Suprapubic skin (tissue), 4 donors: ENCODE data around the gene RXRA. TPM values are rescaled to one million over a fixed set of nuclear protein-coding genes. Genes with fewer than 3 reads are reported as not detected.
A peak's percentile ranks its signal among the peaks of the same experiment; 100 is the strongest.

ENCODE experiments used
- DNase-seq, 2 donors: peaks; one replicate each; pipeline ENCODE4 v3.0.0-alpha.2; 2019; ENCODE audit warnings: low spot score in 2 of 2
- H3K27ac ChIP-seq: fragments of 200-600 bp; sonication (generic); one replicate; pipeline ENCODE4 v1.5.1; 2019
- H3K27me3 ChIP-seq: fragments of 200-600 bp; sonication (generic); one replicate; pipeline ENCODE4 v1.5.1; 2019
- H3K36me3 ChIP-seq: fragments of 200-600 bp; sonication (generic); one replicate; pipeline ENCODE4 v1.5.1; 2019
- H3K4me1 ChIP-seq: fragments of 200-600 bp; sonication (generic); one replicate; pipeline ENCODE4 v1.5.1; 2019
- H3K4me3 ChIP-seq: fragments of 200-600 bp; sonication (generic); one replicate; pipeline ENCODE4 v1.5.1; 2019; ENCODE audit warnings: mild to moderate bottlenecking
- H3K9me3 ChIP-seq: fragments of 200-600 bp; sonication (generic); one replicate; pipeline ENCODE4 v1.5.1; 2019
- EP300 ChIP-seq: sonication (generic); formaldehyde crosslinking; IDR thresholded peaks from one replicate; pipeline ENCODE4 v1.6.1; 2017; ENCODE audit warnings: antibody characterized with exemption
- POLR2A ChIP-seq, 2 donors: fragments of 450-650 bp; IDR thresholded peaks; one replicate each; pipeline ENCODE4 v1.6.1; 2017; ENCODE audit warnings: antibody characterized with exemption in 2 of 2, mild to moderate bottlenecking in 2 of 2, moderate library complexity in 2 of 2
- POLR2AphosphoS5 ChIP-seq, 3 donors: sonication (generic); formaldehyde crosslinking; IDR thresholded peaks; one replicate each; pipeline ENCODE4 v1.6.1; 2017; ENCODE audit warnings: antibody characterized with exemption in 3 of 3
- WGBS: methylation state at CpG from one replicate; pipeline ENCODE4 v1.1.5; 2018; 5-methylcytosine and 5-hydroxymethylcytosine counted together
- total RNA-seq, 4 donors: library from RNA; depleted of rRNA; stranded (reverse); fragments of >200 nt; gene quantifications; one replicate each; pipeline ENCODE4 v1.1.0, GENCODE V29; 2016
- TF ChIP-seq, protein P1 (sequence below), 2 donors: fragments of 200-600 bp in 1 of 2; fragments of 450-650 bp in 1 of 2; sonication (generic) in 1 of 2; IDR thresholded peaks; one replicate each; pipeline ENCODE4 v1.5.1; 2016 to 2019; ENCODE audit warnings: antibody characterized with exemption in 2 of 2, mild to moderate bottlenecking in 1 of 2, moderate library complexity in 1 of 2

RXRA gene
- total RNA-seq, 4 donors from 2014 or later = 165 to 240 (median 185) TPM

DNA sequence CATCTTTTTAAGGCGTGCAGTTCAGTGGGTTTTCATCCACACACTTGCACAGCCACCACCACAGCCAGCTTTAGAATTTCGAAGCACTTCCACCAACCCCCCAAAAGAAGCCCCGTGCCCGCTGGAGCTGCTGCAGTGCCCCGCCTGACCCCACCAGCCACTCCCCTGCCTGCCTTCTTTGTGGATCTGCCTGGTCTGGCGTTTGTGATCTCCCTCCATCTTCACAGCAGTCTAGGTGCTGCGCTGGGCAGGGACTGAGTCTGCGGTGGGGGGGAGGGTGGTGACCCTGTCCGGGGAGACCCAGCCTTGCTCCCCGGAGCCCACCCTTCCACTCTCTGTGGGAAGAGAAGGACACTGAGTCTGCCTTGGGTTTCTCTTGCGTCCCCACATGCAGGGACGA lies 40.8 kb downstream of the RXRA start:
- 62% methylated on average over 12 of the region's 12 CpGs for WGBS
- Histone ChIP-seq H3K36me3 (no peaks in the 10 kb centered on the region), H3K4me1 (peaks cover 96% of the 10 kb centered on the region), H3K9me3 (no peaks in the 10 kb centered on the region), H3K4me3 (peak overlapping the region; percentile 28), H3K27me3 (no peaks in the 10 kb centered on the region), H3K27ac (peak overlapping the region; percentile 92)
- TF ChIP-seq POLR2A (IDR thresholded peaks at IDR 0.05) = no peak
- TF ChIP-seq, protein P1, sequence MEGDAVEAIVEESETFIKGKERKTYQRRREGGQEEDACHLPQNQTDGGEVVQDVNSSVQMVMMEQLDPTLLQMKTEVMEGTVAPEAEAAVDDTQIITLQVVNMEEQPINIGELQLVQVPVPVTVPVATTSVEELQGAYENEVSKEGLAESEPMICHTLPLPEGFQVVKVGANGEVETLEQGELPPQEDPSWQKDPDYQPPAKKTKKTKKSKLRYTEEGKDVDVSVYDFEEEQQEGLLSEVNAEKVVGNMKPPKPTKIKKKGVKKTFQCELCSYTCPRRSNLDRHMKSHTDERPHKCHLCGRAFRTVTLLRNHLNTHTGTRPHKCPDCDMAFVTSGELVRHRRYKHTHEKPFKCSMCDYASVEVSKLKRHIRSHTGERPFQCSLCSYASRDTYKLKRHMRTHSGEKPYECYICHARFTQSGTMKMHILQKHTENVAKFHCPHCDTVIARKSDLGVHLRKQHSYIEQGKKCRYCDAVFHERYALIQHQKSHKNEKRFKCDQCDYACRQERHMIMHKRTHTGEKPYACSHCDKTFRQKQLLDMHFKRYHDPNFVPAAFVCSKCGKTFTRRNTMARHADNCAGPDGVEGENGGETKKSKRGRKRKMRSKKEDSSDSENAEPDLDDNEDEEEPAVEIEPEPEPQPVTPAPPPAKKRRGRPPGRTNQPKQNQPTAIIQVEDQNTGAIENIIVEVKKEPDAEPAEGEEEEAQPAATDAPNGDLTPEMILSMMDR (IDR thresholded peaks at IDR 0.05) = no peak
- TF ChIP-seq EP300 = no peak
- TF ChIP-seq POLR2AphosphoS5 (IDR thresholded peaks at IDR 0.05) = no peak
- no peak for DNase-seq

DNA sequence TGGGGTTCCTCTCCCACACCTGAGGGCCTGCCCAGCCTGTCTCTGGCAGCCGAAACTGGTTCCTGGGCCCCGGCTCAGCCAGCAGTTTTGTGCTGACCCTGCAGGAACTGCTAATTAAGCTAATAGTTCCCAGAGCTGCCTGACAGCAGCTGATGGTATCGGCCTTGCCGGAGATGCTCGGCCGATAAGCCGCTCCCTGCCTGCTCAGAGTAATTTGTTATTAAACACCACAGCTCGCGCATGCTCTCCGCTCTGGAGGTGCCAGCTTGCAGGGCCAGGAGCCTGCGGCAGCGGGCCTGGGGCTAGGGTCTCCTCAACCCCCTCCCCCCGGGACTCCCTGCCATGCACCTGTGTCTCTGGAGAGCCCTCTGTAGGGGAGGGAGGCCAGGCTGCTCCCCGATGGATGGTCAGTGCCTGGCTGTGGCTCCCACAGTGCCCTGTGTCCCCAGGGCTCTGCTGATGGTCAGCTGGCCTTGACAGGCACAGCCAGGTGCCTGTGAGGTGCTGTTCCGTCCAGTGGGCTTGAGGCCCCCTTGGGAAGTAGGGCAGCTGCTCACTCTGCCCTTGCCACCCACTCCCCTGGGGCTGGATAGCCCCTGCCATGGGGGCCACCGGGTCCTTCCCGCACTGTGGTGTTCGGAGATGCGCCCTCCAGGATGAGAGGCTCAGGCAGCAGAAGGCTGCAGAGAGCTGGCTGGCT lies 41.7 kb downstream of the RXRA start:
- no peaks in the 10 kb centered on the region for H3K9me3 ChIP-seq
- DNase-seq = no peak
- TF ChIP-seq, protein P1 (IDR thresholded peaks at IDR 0.05) = no peak
- TF ChIP-seq EP300 (no peak), POLR2A (IDR thresholded peaks at IDR 0.05) (no peak), POLR2AphosphoS5 (IDR thresholded peaks at IDR 0.05) (no peak)
- peak overlapping the region; percentile 26 for H3K4me3 ChIP-seq
- H3K27ac ChIP-seq = peak overlapping the region; percentile 92
- peaks cover 96% of the 10 kb centered on the region for H3K4me1 ChIP-seq
- H3K27me3 ChIP-seq = no peaks in the 10 kb centered on the region
- no peaks in the 10 kb centered on the region for H3K36me3 ChIP-seq
- 40% methylated on average over 2 of the region's 19 CpGs for WGBS

DNA sequence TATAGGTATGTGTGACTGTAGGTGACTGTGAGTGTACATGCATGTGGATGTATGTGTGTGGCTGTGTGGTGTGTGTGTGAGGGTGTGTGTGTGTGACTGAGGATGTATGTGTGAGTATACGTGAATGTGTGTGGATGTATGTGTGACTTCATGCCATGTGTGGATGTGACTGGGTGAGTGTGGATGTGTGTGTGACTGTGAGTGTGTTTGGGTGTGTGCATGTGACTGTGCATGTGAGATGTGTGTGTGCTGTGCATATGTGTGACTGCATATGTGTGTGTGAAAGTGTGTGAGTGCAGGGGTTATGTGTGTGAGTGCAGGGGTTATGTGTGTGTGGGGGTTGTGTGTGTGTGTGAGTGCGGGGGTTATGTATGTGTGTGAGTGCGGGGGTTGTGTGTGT lies 42.3 kb downstream of the RXRA start:
- Histone ChIP-seq H3K4me3 (no peak overlapping the region), H3K36me3 (no peaks in the 10 kb centered on the region), H3K4me1 (peaks cover 96% of the 10 kb centered on the region), H3K9me3 (no peaks in the 10 kb centered on the region), H3K27me3 (no peaks in the 10 kb centered on the region), H3K27ac (peak overlapping the region; percentile 92)
- TF ChIP-seq, protein P1 (IDR thresholded peaks at IDR 0.05) = no peak
- TF ChIP-seq POLR2A (IDR thresholded peaks at IDR 0.05) (no peak), POLR2AphosphoS5 (IDR thresholded peaks at IDR 0.05) (no peak), EP300 (no peak)
- no peak for DNase-seq
- 81% methylated on average over 3 of the region's 3 CpGs for WGBS

DNA sequence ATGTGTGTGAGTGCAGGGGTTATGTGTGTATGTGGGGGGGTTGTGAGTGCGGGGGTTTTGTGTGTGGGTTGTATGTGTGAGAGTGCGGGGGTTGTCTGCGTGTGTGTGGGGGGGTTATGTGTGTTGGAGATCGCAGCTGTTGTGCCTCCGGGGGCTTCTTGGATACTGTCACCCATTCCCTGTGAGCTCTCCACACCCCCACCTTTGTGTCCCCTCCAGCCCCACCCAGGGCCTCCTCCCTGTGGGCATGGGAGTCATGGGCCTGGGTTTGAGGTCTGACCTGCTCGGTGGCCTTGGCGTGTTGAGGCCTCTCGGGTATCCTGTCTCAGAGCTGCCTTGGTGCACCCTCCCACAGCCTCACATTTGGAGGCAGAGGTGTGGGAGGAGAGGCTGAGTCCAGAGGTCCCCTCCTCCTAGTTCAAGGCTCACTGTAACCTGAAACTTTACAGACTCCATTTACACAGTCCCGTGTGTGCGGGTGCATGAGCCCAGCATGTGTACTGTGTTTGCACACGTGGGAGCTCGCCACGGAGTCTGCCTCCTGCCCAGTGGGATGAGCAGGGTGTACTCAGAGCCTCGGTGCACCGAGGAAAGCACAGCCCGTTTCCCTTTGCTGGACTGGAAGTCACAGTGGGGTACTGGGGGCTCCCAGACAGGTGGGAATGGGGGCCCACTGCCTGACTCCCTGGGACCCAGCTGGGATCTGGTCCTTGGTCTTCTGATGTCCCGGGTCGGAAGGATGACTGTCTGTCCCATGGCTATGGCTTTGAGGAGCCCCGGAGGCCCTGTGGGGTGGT lies 43.4 kb downstream of the RXRA start:
- H3K27me3 ChIP-seq = no peaks in the 10 kb centered on the region
- DNase-seq = no peak
- H3K9me3 ChIP-seq = no peaks in the 10 kb centered on the region
- H3K4me1 ChIP-seq = peaks cover 96% of the 10 kb centered on the region
- H3K4me3 ChIP-seq = no peak overlapping the region
- peak overlapping the region; percentile 66 for H3K27ac ChIP-seq
- TF ChIP-seq EP300 = no peak
- no peak for TF ChIP-seq POLR2A (IDR thresholded peaks at IDR 0.05)
- TF ChIP-seq, protein P1 (IDR thresholded peaks at IDR 0.05) = no peak
- no peak for TF ChIP-seq POLR2AphosphoS5 (IDR thresholded peaks at IDR 0.05)
- 41% methylated on average over 13 of the region's 19 CpGs for WGBS
- no peaks in the 10 kb centered on the region for H3K36me3 ChIP-seq

DNA sequence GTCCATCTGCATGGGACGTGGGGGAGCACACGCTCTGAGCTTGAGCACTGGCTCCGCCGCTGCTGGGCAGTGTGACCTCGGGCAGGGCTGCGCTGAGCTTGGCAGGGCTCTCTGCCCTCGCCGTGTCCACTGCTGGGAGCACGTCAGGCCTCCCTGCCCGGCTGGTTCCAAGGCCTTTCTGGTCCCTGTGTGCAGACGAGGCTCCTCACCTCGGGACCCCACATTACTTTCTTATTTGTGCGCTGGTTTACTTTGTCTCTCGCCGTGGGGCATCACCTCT lies 43.9 kb downstream of the RXRA start:
- DNase-seq = no peak
- 73% methylated on average over 13 of the region's 15 CpGs for WGBS
- no peaks in the 10 kb centered on the region for H3K9me3 ChIP-seq
- H3K27ac ChIP-seq = peak overlapping the region; percentile 66
- H3K36me3 ChIP-seq = no peaks in the 10 kb centered on the region
- peaks cover 96% of the 10 kb centered on the region for H3K4me1 ChIP-seq
- H3K4me3 ChIP-seq = no peak overlapping the region
- no peaks in the 10 kb centered on the region for H3K27me3 ChIP-seq
- no peak for TF ChIP-seq POLR2AphosphoS5 (IDR thresholded peaks at IDR 0.05)
- no peak for TF ChIP-seq EP300
- TF ChIP-seq, protein P1 (IDR thresholded peaks at IDR 0.05) = no peak
- no peak for TF ChIP-seq POLR2A (IDR thresholded peaks at IDR 0.05)
